Epithelial cell of proximal tubule (primary cell): ENCODE data around the gene DAAM2. TPM values are rescaled to one million over a fixed set of nuclear protein-coding genes. Genes with fewer than 3 reads are reported as not detected.

Source experiments
- DNase-seq: peaks from one replicate; pipeline ENCODE4 v3.0.0-alpha.2; 2011; ENCODE audit warnings: low read depth
- H3K4me3 ChIP-seq: 2 replicates; pipeline ENCODE4 v1.5.1; 2011; ENCODE audit warnings: low read depth, mild to moderate bottlenecking, low read length
- CTCF ChIP-seq: conservative IDR thresholded peaks from 2 replicates; pipeline ENCODE4 v1.5.1; 2012; ENCODE audit warnings: low read depth, mild to moderate bottlenecking, low read length
- total RNA-seq: library from RNA; depleted of rRNA; stranded (reverse); fragments of >200 nt; gene quantifications from 2 replicates; pipeline ENCODE4 v1.2.3, GENCODE V29; 2015

DAAM2 gene
- total RNA-seq, 1 donor from 2014 or later: 0.35 TPM

GRCh38 chr6:39951191-39951590, 159.0 kb downstream of the DAAM2 start:
- DNase-seq: no peak
- no peak for TF ChIP-seq CTCF
- no peak overlapping the region for H3K4me3 ChIP-seq

DNA sequence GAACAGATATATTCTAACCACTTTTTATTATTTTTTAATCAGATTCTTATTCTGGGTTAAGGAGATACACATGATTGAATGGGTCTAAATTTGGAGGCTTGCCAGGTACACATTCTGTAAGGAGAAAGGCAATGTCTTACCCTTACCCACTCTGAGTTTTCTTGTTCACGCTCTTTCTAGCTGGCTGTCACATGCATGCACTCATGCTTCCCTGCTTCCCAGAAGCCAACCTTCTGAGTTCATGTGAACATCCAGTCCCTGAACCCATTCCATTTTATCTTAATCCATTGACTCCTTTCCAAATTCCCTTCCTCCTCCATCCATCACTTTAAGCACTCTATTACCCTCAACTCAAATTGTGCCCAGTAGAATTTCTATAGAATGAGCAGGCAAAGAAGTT, 159.5 kb downstream of the DAAM2 start:
- DNase-seq: no peak
- H3K4me3 ChIP-seq: no peak overlapping the region
- TF ChIP-seq CTCF: no peak

GRCh38 chr6:39952167-39952566, 160.0 kb downstream of the DAAM2 start:
- no peak overlapping the region for H3K4me3 ChIP-seq
- DNase-seq: no peak
- TF ChIP-seq CTCF: no peak

DNA sequence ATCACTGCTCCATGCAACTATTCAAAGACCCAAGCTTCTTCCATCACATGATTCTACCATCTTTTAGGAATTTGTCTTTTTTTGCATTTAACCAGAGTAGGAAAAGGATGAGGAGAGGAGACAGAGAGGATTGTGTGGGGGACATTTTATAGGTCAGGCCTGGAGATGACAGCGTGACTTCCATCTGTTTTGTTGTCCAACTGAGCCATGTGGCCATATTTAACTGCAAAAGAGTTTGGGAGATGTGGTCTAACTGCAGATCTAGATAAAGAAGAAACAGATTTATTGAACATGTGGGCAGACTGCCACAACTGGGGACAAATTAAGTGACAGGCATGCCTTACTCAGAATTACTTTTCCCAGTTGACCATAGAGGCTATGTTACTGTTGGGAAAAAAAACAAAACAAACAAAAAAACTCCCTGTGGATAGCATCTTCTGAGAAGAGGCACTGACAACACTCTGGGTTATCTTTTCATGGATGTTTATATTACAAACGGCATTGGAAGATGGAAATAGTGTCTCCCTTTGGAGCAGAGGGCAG, 161.0 kb downstream of the DAAM2 start:
- no peak for DNase-seq
- no peak overlapping the region for H3K4me3 ChIP-seq
- TF ChIP-seq CTCF: no peak

Other genes with a start within 250 kb of the DAAM2 start
- 0.22 and 0.69 TPM in 2 replicates for gene KIF6, start 67.0 kb upstream of the DAAM2 start, total RNA-seq
- 6.5 and 10.1 TPM in 2 replicates for gene MOCS1, start 142.1 kb downstream of the DAAM2 start, total RNA-seq